CD14-positive monocyte (primary cell): ENCODE data around the gene QRICH2. TPM values are rescaled to one million over a fixed set of nuclear protein-coding genes. Genes with fewer than 3 reads are reported as not detected.
"Not testable (repeated sequence)": the region's sequence is repeated elsewhere in the genome, so short reads cannot be mapped to it uniquely, and the experiment has no call there.

Source experiments
- DNase-seq, 3 donors: peaks; one replicate each; pipeline ENCODE4 v3.0.0-alpha.2; 2011 to 2022
- H2AFZ ChIP-seq: 2 replicates; pipeline ENCODE4 v1.6.0; 2012; ENCODE audit warnings: mild to moderate bottlenecking, low read depth, low read length, inconsistent platforms; ENCODE audit not compliant: insufficient read depth, poor library complexity, severe bottlenecking
- H3K27ac ChIP-seq, 2 donors: 1 replicate in 1 of 2; 2 replicates in 1 of 2; pipeline ENCODE4 v1.5.1; 2012 to 2013; ENCODE audit warnings: low read length in 2 of 2, control low read depth in 1 of 2, inconsistent platforms in 1 of 2, low read depth in 1 of 2, mild to moderate bottlenecking in 1 of 2
- H3K27me3 ChIP-seq, 2 donors: one replicate each; pipeline versions ENCODE4 v1.6.0 to v1.6.1; 2011 to 2013; ENCODE audit warnings: low read length in 2 of 2; ENCODE audit not compliant: control insufficient read depth in 2 of 2, insufficient read depth in 2 of 2
- H3K36me3 ChIP-seq, 2 donors: replicated peaks in 1 of 2; 1 replicate in 1 of 2; 2 replicates in 1 of 2; pipeline versions ENCODE4 v1.5.1 to v1.6.1; 2012 to 2013; ENCODE audit warnings: low read length in 2 of 2, control low read depth in 1 of 2, inconsistent platforms in 1 of 2, mild to moderate bottlenecking in 1 of 2; ENCODE audit not compliant: insufficient read depth in 2 of 2, control insufficient read depth in 1 of 2
- H3K4me1 ChIP-seq, 2 donors: 1 replicate in 1 of 2; 2 replicates in 1 of 2; pipeline versions ENCODE4 v1.5.1 to v1.6.1; 2012 to 2013; ENCODE audit warnings: low read length in 2 of 2, control low read depth in 1 of 2, inconsistent platforms in 1 of 2, mild to moderate bottlenecking in 1 of 2, moderate library complexity in 1 of 2; ENCODE audit not compliant: insufficient read depth in 2 of 2, control insufficient read depth in 1 of 2
- H3K4me2 ChIP-seq: replicated peaks from 2 replicates; pipeline ENCODE3; 2012; ENCODE audit warnings: low read length, moderate library complexity, mild to moderate bottlenecking; ENCODE audit not compliant: poor library complexity, severe bottlenecking; ENCODE audit errors: extremely low read depth
- H3K4me3 ChIP-seq, 3 experiments: fragments of 200-600 bp in 1 of 3; sonication (generic) in 1 of 3; replicated peaks in 1 of 3; 1 replicate in 2 of 3; 2 replicates in 1 of 3; pipeline ENCODE4 v1.5.1; 2011 to 2013; ENCODE audit warnings: low read length in 3 of 3, mild to moderate bottlenecking in 3 of 3, control low read depth in 2 of 3, low read depth in 2 of 3, inconsistent platforms in 1 of 3, moderate library complexity in 1 of 3
- H3K79me2 ChIP-seq: 2 replicates; pipeline ENCODE4 v1.6.0; 2012; ENCODE audit warnings: mild to moderate bottlenecking, control low read depth, inconsistent platforms, low read length, moderate library complexity; ENCODE audit not compliant: insufficient read depth
- H3K9ac ChIP-seq: 2 replicates; pipeline ENCODE4 v1.6.0; 2017; ENCODE audit warnings: low read length, mild to moderate bottlenecking; ENCODE audit not compliant: insufficient read depth, poor library complexity, severe bottlenecking
- H3K9me3 ChIP-seq, 2 donors: replicated peaks in 1 of 2; 1 replicate in 1 of 2; 2 replicates in 1 of 2; pipeline versions ENCODE4 v1.5.1 to v1.6.1; 2012 to 2013; ENCODE audit warnings: low read length in 2 of 2, control low read depth in 1 of 2; ENCODE audit not compliant: control insufficient read depth in 1 of 2, insufficient read depth in 1 of 2
- H4K20me1 ChIP-seq: 2 replicates; pipeline ENCODE4 v1.6.0; 2012; ENCODE audit warnings: mild to moderate bottlenecking, low read length, control low read depth, moderate library complexity; ENCODE audit not compliant: insufficient read depth
- H3K27ac Mint-ChIP-seq, 7 donors: one replicate each; pipeline ENCODE4 v1.8.0; 2020; ENCODE audit warnings: mild to moderate bottlenecking in 7 of 7, mixed read lengths in 7 of 7, moderate library complexity in 6 of 7, inconsistent platforms in 2 of 7
- H3K27me3 Mint-ChIP-seq, 3 donors: one replicate each; pipeline ENCODE4 v1.8.0; 2021 to 2022; ENCODE audit warnings: low read depth in 3 of 3, mild to moderate bottlenecking in 3 of 3, mixed read lengths in 3 of 3, moderate library complexity in 3 of 3, inconsistent platforms in 1 of 3
- H3K36me3 Mint-ChIP-seq, 2 donors: one replicate each; pipeline ENCODE4 v1.8.0; 2020; ENCODE audit warnings: mixed read lengths in 2 of 2, inconsistent platforms in 1 of 2, mild to moderate bottlenecking in 1 of 2
- H3K4me1 Mint-ChIP-seq: one replicate; pipeline ENCODE4 v1.8.0; 2020; ENCODE audit warnings: mild to moderate bottlenecking, mixed read lengths
- H3K4me3 Mint-ChIP-seq, 2 donors: one replicate each; pipeline ENCODE4 v1.8.0; 2020; ENCODE audit warnings: mild to moderate bottlenecking in 2 of 2, mixed read lengths in 2 of 2, moderate library complexity in 1 of 2
- H3K9me3 Mint-ChIP-seq, 7 donors: one replicate each; pipeline ENCODE4 v1.8.0; 2020 to 2022; ENCODE audit warnings: mixed read lengths in 7 of 7, mild to moderate bottlenecking in 6 of 7, moderate library complexity in 6 of 7, inconsistent platforms in 2 of 7
- WGBS: methylation state at CpG from one replicate; pipeline ENCODE4 v1.1.5; 2013; ENCODE audit warnings: missing lambda C conversion rate; ENCODE audit not compliant: insufficient coverage; 5-methylcytosine and 5-hydroxymethylcytosine counted together
- intact Hi-C, 2 donors: fragments of 100-400 bp; cut with micrococcal nuclease; formaldehyde crosslinking; loops; one replicate each; pipeline versions ENCODE4 v1.15.0 to v1.15.1; 2023
- polyA plus RNA-seq, 3 donors: library from polyadenylated mRNA; depleted of rRNA in 1 of 3; unstranded in 2 of 3; stranded (reverse) in 1 of 3; fragments of 300-500 nt in 2 of 3; fragments of >200 nt in 1 of 3; fragmentation: Illumina TruSeq in 2 of 3; gene quantifications; 1 replicate in 2 of 3; 2 replicates in 1 of 3; pipeline ENCODE4 v1.2.3, GENCODE V29; 2012 to 2021
- TF ChIP-seq, protein P1 (sequence below): fragments of 200-600 bp; IDR thresholded peaks from one replicate; pipeline ENCODE4 v1.8.0; 2022; ENCODE audit warnings: antibody characterized with exemption, mild to moderate bottlenecking

Gene QRICH2
- polyA plus RNA-seq, 3 donors = 0.04 to 1.9 TPM; not detected in 1

DNA sequence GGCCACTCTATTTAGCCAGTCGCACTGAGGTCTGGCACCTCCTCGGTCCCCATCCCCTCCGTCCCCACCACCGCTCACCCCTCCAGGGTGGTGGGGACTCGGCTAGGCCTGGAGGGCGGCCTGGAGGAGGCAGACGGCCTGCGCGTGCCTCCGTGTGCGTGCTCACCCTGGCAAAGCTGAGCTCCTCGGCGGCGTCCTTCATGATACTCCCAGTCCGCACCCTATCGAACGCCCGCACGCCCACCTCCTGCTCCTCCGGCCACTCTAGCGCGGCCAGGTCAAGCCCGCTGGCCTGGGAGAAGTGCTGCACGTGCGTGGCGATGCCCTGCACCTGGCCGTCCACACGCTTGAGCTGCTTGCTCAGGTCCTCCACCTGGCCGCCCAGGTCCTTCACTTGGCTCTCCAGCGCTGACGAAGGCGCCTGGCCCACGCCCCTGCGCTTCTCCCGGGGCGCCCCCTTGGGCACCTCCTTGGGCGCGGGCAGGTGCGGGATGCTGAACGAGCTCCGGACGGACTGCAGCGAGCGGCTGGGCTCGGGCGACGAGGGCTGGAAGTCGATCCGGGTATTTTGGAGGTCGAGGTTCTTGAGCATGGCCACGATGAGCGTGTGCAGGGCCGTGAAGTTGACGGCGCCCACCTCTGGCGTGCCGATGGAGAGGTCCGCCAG is 644 bp downstream of the QRICH2 start:
- no peak overlapping the region for H3K4me2 ChIP-seq
- no peaks in the 10 kb centered on the region for H3K79me2 ChIP-seq
- no peak for DNase-seq
- H3K9me3 ChIP-seq = no peaks in the 10 kb centered on the region
- H3K36me3 ChIP-seq = peaks cover 16 to 31% of the 10 kb centered on the region in 2 donors
- no peak overlapping the region for H3K9ac ChIP-seq
- no peaks in the 10 kb centered on the region for H3K4me1 ChIP-seq
- Mint-ChIP-seq H3K4me1 (no peaks in the 10 kb centered on the region), H3K9me3 (peaks cover 0 to 5% (median 0%) of the 10 kb centered on the region in 7 donors), H3K27ac (no peak overlapping the region), H3K4me3 (no peak overlapping the region), H3K36me3 (peaks cover 11 to 37% of the 10 kb centered on the region in 2 donors), H3K27me3 (peaks cover 0 to 2% (median 1%) of the 10 kb centered on the region in 3 donors)
- H2AFZ ChIP-seq = no peak overlapping the region
- TF ChIP-seq, protein P1, sequence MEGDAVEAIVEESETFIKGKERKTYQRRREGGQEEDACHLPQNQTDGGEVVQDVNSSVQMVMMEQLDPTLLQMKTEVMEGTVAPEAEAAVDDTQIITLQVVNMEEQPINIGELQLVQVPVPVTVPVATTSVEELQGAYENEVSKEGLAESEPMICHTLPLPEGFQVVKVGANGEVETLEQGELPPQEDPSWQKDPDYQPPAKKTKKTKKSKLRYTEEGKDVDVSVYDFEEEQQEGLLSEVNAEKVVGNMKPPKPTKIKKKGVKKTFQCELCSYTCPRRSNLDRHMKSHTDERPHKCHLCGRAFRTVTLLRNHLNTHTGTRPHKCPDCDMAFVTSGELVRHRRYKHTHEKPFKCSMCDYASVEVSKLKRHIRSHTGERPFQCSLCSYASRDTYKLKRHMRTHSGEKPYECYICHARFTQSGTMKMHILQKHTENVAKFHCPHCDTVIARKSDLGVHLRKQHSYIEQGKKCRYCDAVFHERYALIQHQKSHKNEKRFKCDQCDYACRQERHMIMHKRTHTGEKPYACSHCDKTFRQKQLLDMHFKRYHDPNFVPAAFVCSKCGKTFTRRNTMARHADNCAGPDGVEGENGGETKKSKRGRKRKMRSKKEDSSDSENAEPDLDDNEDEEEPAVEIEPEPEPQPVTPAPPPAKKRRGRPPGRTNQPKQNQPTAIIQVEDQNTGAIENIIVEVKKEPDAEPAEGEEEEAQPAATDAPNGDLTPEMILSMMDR = no peak
- no peaks in the 10 kb centered on the region for H4K20me1 ChIP-seq
- no peak overlapping the region for H3K4me3 ChIP-seq
- intact Hi-C loops = no loop called here
- no peak overlapping the region for H3K27ac ChIP-seq
- no peaks in the 10 kb centered on the region for H3K27me3 ChIP-seq
- 97% methylated on average over 57 of the region's 58 CpGs for WGBS

DNA sequence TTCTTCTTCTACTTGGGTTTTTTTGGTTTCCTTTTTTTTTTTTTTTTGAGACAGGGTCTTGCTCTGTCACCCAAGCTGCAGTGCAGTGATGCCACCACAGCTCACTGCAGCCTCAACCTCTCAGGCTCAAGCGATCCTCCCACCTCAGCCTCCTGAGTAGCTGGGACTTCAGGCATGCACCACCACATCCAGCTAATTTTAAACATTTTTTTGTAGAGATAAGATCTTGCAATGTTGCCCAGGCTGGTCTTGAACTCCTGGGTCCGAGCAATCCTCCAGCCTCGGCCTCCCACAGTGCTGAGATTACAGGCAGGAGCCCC is 3.0 kb downstream of the QRICH2 start:
- H4K20me1 ChIP-seq, H3K27ac Mint-ChIP-seq, H3K4me3 ChIP-seq, H3K4me3 Mint-ChIP-seq, H3K27ac ChIP-seq, H3K27me3 Mint-ChIP-seq, H3K4me1 ChIP-seq, intact Hi-C loops, H3K9me3 Mint-ChIP-seq, H3K4me2 ChIP-seq, H2AFZ ChIP-seq, H3K27me3 ChIP-seq, H3K36me3 ChIP-seq, H3K9ac ChIP-seq, H3K4me1 Mint-ChIP-seq, H3K79me2 ChIP-seq, H3K9me3 ChIP-seq, DNase-seq: not testable (repeated sequence)
- WGBS = 90% methylated on average over 2 of the region's 3 CpGs
- H3K36me3 Mint-ChIP-seq = peaks cover 0 to 16% of the 10 kb centered on the region in 2 donors
